Head of caudate nucleus (tissue), 42 donors: ENCODE data around the gene EID3.
"Not testable (repeated sequence)": the region's sequence is repeated elsewhere in the genome, so short reads cannot be mapped to it uniquely, and the experiment has no call there.

ENCODE experiments used
- DNase-seq, 42 donors: peaks; one replicate each; pipeline versions ENCODE4 v3.0.0 to v3.0.0-alpha.2; 2020 to 2021; ENCODE audit warnings: mixed read lengths in 7 of 42
- intact Hi-C: fragments of 100-400 bp; cut with DNase I; formaldehyde crosslinking; loops from one replicate; pipeline ENCODE4 v1.15.0; 2022

The EID3 gene

GRCh38 chr12:104303538-104304151 is at the start of gene EID3:
Gene EID3 (plus strand): TSS chr12:104303739. CDS start chr12:104303935, 196 bp downstream.
- intact Hi-C loops: no loop called here
- peak; percentile 78 to 96 (median 92) for DNase-seq

- no peak for DNase-seq
- intact Hi-C loops: no loop called here
These were observed 45.5 kb upstream of the EID3 start for GRCh38 chr12:104257913-104258472.

GRCh38 chr12:104258476-104259067 is 45.0 kb upstream of the EID3 start:
- intact Hi-C loops: no loop called here
- no peak for DNase-seq

GRCh38 chr12:104263026-104263425 is 40.5 kb upstream of the EID3 start:
- intact Hi-C loops: no loop called here
- DNase-seq: no peak

- intact Hi-C loops: no loop called here
- no peak for DNase-seq
These were observed 39.8 kb upstream of the EID3 start for GRCh38 chr12:104263580-104264358.

GRCh38 chr12:104265436-104265835 is 38.1 kb upstream of the EID3 start:
- intact Hi-C loops: not testable (repeated sequence)
- peak in 1 of 42 donors; percentile 13 for DNase-seq

GRCh38 chr12:104272938-104273337 is 30.6 kb upstream of the EID3 start:
- intact Hi-C loops: no loop called here
- DNase-seq: no peak

GRCh38 chr12:104273503-104273902 is 30.0 kb upstream of the EID3 start:
- no peak for DNase-seq
- intact Hi-C loops: no loop called here

GRCh38 chr12:104274811-104275210 is 28.7 kb upstream of the EID3 start:
- no peak for DNase-seq
- intact Hi-C loops: no loop called here

- no peak for DNase-seq
- intact Hi-C loops: no loop called here
These were observed 27.9 kb upstream of the EID3 start for GRCh38 chr12:104275689-104276088.

GRCh38 chr12:104276273-104277131 is 27.0 kb upstream of the EID3 start:
- intact Hi-C loops: no loop called here
- peak in 2 of 42 donors; percentile 37 to 45 for DNase-seq

- no peak for DNase-seq
- intact Hi-C loops: no loop called here
These were observed 24.4 kb upstream of the EID3 start for GRCh38 chr12:104279164-104279563.

- intact Hi-C loops: loop anchor here (10.0 kb wide), 2 partner anchors 65 to 135 kb away; partner anchors contain the start of gene TXNRD1
- no peak for DNase-seq
These were observed 23.4 kb upstream of the EID3 start for GRCh38 chr12:104280111-104280510.

GRCh38 chr12:104280717-104281458 is 22.7 kb upstream of the EID3 start:
- intact Hi-C loops: loop anchor here (10.0 kb wide), 2 partner anchors 66 to 136 kb away; partner anchors contain the start of gene TXNRD1
- DNase-seq: no peak

- DNase-seq: no peak
- intact Hi-C loops: loop anchor here (10.0 kb wide), 2 partner anchors 67 to 137 kb away; partner anchors contain the start of gene TXNRD1
These were observed 21.9 kb upstream of the EID3 start for GRCh38 chr12:104281636-104282035.

GRCh38 chr12:104282109-104282508 is 21.4 kb upstream of the EID3 start:
- DNase-seq: no peak
- intact Hi-C loops: loop anchor here (10.0 kb wide), 2 partner anchors 67 to 137 kb away; partner anchors contain the start of gene TXNRD1

- intact Hi-C loops: loop anchor here (10.0 kb wide), 2 partner anchors 71 to 141 kb away; partner anchors contain the start of gene TXNRD1
- peak in 4 of 42 donors; percentile 17 to 26 (median 20) for DNase-seq
These were observed 17.6 kb upstream of the EID3 start for GRCh38 chr12:104285740-104286515.
